ENCODE measurements around the gene ATAD3C. TPM values are rescaled to one million over a fixed set of nuclear protein-coding genes. Genes with fewer than 3 reads are reported as not detected.
"Not testable (repeated sequence)": the region's sequence is repeated elsewhere in the genome, so short reads cannot be mapped to it uniquely, and the experiment has no call there.

The ATAD3C gene
- total and polyA plus RNA-seq, 8 donors = 0.25 to 5.2 (median 1.1) TPM; not detected in 2

GRCh38 chr1:1477206-1477605, 27.7 kb downstream of the ATAD3C start:
- Histone ChIP-seq H3K27ac (no peak overlapping the region), H3K27me3 (no peaks in the 10 kb centered on the region), H3K4me1 (peaks cover 15 to 22% (median 19%) of the 10 kb centered on the region in 4 donors), H3K4me3 (no peak overlapping the region), H3K36me3 (peaks cover 32 to 48% (median 45%) of the 10 kb centered on the region in 4 donors), H3K9me3 (no peaks in the 10 kb centered on the region)
- DNase-seq = no peak
- intact Hi-C loops (cut with DNase I; ENCODE audit: low total_unique reads) = no loop called here
- no peak for TF ChIP-seq EP300 (IDR thresholded peaks at IDR 0.05)
- TF ChIP-seq POLR2AphosphoS5 (IDR thresholded peaks at IDR 0.05) = no peak
- no peak for TF ChIP-seq POLR2A (IDR thresholded peaks at IDR 0.05)
- TF ChIP-seq, protein P1, sequence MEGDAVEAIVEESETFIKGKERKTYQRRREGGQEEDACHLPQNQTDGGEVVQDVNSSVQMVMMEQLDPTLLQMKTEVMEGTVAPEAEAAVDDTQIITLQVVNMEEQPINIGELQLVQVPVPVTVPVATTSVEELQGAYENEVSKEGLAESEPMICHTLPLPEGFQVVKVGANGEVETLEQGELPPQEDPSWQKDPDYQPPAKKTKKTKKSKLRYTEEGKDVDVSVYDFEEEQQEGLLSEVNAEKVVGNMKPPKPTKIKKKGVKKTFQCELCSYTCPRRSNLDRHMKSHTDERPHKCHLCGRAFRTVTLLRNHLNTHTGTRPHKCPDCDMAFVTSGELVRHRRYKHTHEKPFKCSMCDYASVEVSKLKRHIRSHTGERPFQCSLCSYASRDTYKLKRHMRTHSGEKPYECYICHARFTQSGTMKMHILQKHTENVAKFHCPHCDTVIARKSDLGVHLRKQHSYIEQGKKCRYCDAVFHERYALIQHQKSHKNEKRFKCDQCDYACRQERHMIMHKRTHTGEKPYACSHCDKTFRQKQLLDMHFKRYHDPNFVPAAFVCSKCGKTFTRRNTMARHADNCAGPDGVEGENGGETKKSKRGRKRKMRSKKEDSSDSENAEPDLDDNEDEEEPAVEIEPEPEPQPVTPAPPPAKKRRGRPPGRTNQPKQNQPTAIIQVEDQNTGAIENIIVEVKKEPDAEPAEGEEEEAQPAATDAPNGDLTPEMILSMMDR (IDR thresholded peaks at IDR 0.05) = no peak
- 94 to 97% (median 95%) methylated on average over 22 of the region's 22 CpGs for WGBS, 5 donors

GRCh38 chr1:1479547-1480487, 30.3 kb downstream of the ATAD3C start:
- Histone ChIP-seq H3K4me3 (no peak overlapping the region), H3K9me3 (no peaks in the 10 kb centered on the region), H3K27me3 (no peaks in the 10 kb centered on the region), H3K4me1 (no peaks in the 10 kb centered on the region), H3K27ac (no peak overlapping the region), H3K36me3 (peaks cover 53 to 72% (median 70%) of the 10 kb centered on the region in 4 donors)
- intact Hi-C loops (cut with DNase I; ENCODE audit: low total_unique reads) = no loop called here
- DNase-seq = no peak
- TF ChIP-seq EP300 (IDR thresholded peaks at IDR 0.05) (no peak), POLR2A (IDR thresholded peaks at IDR 0.05) (no peak), POLR2AphosphoS5 (IDR thresholded peaks at IDR 0.05) (no peak)
- TF ChIP-seq, protein P1 (IDR thresholded peaks at IDR 0.05) = no peak
- 88 to 97% (median 95%) methylated on average over 3 to 42 of the region's 42 CpGs for WGBS, 5 donors

GRCh38 chr1:1480488-1480867, 31.0 kb downstream of the ATAD3C start:
- DNase-seq; H3K4me1 ChIP-seq; H3K27me3 ChIP-seq; H3K27ac ChIP-seq; H3K9me3 ChIP-seq; intact Hi-C loops (cut with DNase I; ENCODE audit: low total_unique reads); H3K4me3 ChIP-seq: not testable (repeated sequence)
- H3K36me3 ChIP-seq = peaks cover 56 to 78% (median 76%) of the 10 kb centered on the region in 4 donors
- 95 to 98% (median 96%) methylated on average over 6 to 16 of the region's 16 CpGs for WGBS, 5 donors

GRCh38 chr1:1481811-1482210, 32.3 kb downstream of the ATAD3C start:
- H3K9me3 ChIP-seq; DNase-seq; H3K4me1 ChIP-seq; H3K27me3 ChIP-seq; intact Hi-C loops (cut with DNase I; ENCODE audit: low total_unique reads); H3K27ac ChIP-seq; H3K4me3 ChIP-seq: not testable (repeated sequence)
- WGBS, 5 donors = 96 to 100% (median 97%) methylated on average over 1 to 30 of the region's 30 CpGs
- peaks cover 64 to 88% (median 85%) of the 10 kb centered on the region in 4 donors for H3K36me3 ChIP-seq

- Histone ChIP-seq H3K9me3 (no peaks in the 10 kb centered on the region), H3K4me3 (no peak overlapping the region), H3K27me3 (no peaks in the 10 kb centered on the region), H3K27ac (no peak overlapping the region), H3K36me3 (peaks cover 61 to 89% (median 85%) of the 10 kb centered on the region in 4 donors), H3K4me1 (no peaks in the 10 kb centered on the region)
- no peak for DNase-seq
- intact Hi-C loops (cut with DNase I; ENCODE audit: low total_unique reads) = no loop called here
- TF ChIP-seq POLR2A (IDR thresholded peaks at IDR 0.05) (no peak), POLR2AphosphoS5 (IDR thresholded peaks at IDR 0.05) (no peak), EP300 (IDR thresholded peaks at IDR 0.05) (no peak)
- TF ChIP-seq, protein P1 (IDR thresholded peaks at IDR 0.05) = no peak
- WGBS, 5 donors = 96 to 98% (median 96%) methylated on average over 14 of the region's 14 CpGs
Observed at GRCh38 chr1:1482856-1483255, 33.4 kb downstream of the ATAD3C start.
